ENCODE measurements around the gene RNF150.

The RNF150 gene

GRCh38 chr4:141081921-141082395 lies 51.3 kb downstream of the RNF150 start:
- POLR2A ChIA-PET (ENCODE audit: low non-redundant PET): no interaction called here
- CTCF ChIA-PET: no interaction called here
- H3K27ac ChIP-seq: no peak overlapping the region
- no peak for DNase-seq (ENCODE audit: low spot score)
- no peak for TF ChIP-seq CTCF (conservative IDR thresholded peaks at IDR 0.05; ENCODE audit: low read depth)

- TF ChIP-seq CTCF (conservative IDR thresholded peaks at IDR 0.05; ENCODE audit: low read depth): no peak
- no peak overlapping the region for H3K27ac ChIP-seq
- ChIA-PET CTCF (no interaction called here), POLR2A (ENCODE audit: low non-redundant PET) (no interaction called here)
- DNase-seq (ENCODE audit: low spot score): no peak
These were observed 52.6 kb downstream of the RNF150 start for GRCh38 chr4:141080668-141081067.

- no peak overlapping the region for H3K27ac ChIP-seq
- POLR2A ChIA-PET (ENCODE audit: low non-redundant PET): no interaction called here
- CTCF ChIA-PET: no interaction called here
- no peak for DNase-seq (ENCODE audit: low spot score)
- TF ChIP-seq CTCF (conservative IDR thresholded peaks at IDR 0.05; ENCODE audit: low read depth): no peak
These were observed 53.8 kb downstream of the RNF150 start for GRCh38 chr4:141079393-141079930.

GRCh38 chr4:141078871-141079270 lies 54.4 kb downstream of the RNF150 start:
- TF ChIP-seq CTCF (conservative IDR thresholded peaks at IDR 0.05; ENCODE audit: low read depth): no peak
- DNase-seq (ENCODE audit: low spot score): no peak
- no peak overlapping the region for H3K27ac ChIP-seq
- POLR2A ChIA-PET (ENCODE audit: low non-redundant PET): no interaction called here
- CTCF ChIA-PET: no interaction called here

GRCh38 chr4:141077611-141078225 lies 55.6 kb downstream of the RNF150 start:
- no peak overlapping the region for H3K27ac ChIP-seq
- TF ChIP-seq CTCF (conservative IDR thresholded peaks at IDR 0.05; ENCODE audit: low read depth): no peak
- DNase-seq (ENCODE audit: low spot score): no peak
- POLR2A ChIA-PET (ENCODE audit: low non-redundant PET): no interaction called here
- CTCF ChIA-PET: no interaction called here

GRCh38 chr4:141075553-141075952 lies 57.7 kb downstream of the RNF150 start:
- ChIA-PET POLR2A (ENCODE audit: low non-redundant PET) (no interaction called here), CTCF (no interaction called here)
- H3K27ac ChIP-seq: no peak overlapping the region
- DNase-seq (ENCODE audit: low spot score): no peak
- no peak for TF ChIP-seq CTCF (conservative IDR thresholded peaks at IDR 0.05; ENCODE audit: low read depth)

Data from RWPE1 (cell line).